ENCODE measurements around the gene TRANK1. TPM values are rescaled to one million over a fixed set of nuclear protein-coding genes. Genes with fewer than 3 reads are reported as not detected.

TRANK1 gene
- total and polyA plus RNA-seq, 11 donors, result 2.2 to 27.9 (median 4.0) TPM

DNA sequence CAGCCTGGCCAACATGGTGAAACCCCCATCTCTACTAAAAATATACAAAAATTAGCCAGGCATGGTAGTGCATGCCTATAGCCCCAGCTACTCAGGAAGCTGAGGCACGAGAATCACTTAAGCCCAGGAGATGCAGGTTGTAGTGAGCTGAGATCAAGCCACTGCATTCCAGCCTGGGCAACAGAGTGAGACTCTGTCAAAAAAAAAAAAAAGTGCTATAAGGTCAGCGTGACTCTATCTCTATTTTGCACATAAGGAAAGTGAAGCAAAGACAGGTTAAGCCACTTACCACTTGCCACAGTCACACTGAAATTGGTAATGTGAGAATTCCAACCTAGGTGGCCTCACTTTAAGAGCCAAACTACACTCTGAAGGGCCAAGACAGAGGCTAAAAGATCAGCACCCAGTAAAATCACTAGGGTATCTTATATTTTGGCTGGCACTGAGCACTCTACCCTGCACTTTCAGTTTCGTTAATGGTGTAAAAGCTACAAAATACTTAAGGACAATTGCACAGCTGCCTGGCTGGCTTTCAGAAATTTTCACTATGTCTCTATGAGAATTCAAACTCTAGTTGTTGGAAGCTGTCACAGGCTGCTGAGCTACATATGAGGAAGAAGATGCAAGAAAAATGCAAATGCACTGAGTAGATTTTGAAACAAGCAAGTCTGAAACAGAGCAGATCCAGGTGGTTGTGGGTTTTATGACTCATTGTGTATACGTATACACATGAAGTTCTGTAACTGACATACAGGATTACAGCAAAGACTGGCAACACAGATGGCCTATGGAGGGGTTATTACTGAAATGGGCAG is 32.7 kb downstream of the TRANK1 start:
- intact Hi-C loops (cut with DNase I), result no loop called here
- Histone ChIP-seq H3K4me3 (peak overlapping the region in 1 of 12 donors; percentile 30), H3K9me3 (no peaks in the 10 kb centered on the region), H3K4me1 (peaks cover 0 to 44% (median 5%) of the 10 kb centered on the region in 12 donors), H3K27me3 (no peaks in the 10 kb centered on the region), H3K36me3 (no peaks in the 10 kb centered on the region), H3K27ac (peak overlapping the region in 2 of 12 donors; percentile 21 to 88)
- DNase-seq (no peak), ATAC-seq (peak in 2 of 4 donors; percentile 31 to 48)
- TF ChIP-seq, protein P1, sequence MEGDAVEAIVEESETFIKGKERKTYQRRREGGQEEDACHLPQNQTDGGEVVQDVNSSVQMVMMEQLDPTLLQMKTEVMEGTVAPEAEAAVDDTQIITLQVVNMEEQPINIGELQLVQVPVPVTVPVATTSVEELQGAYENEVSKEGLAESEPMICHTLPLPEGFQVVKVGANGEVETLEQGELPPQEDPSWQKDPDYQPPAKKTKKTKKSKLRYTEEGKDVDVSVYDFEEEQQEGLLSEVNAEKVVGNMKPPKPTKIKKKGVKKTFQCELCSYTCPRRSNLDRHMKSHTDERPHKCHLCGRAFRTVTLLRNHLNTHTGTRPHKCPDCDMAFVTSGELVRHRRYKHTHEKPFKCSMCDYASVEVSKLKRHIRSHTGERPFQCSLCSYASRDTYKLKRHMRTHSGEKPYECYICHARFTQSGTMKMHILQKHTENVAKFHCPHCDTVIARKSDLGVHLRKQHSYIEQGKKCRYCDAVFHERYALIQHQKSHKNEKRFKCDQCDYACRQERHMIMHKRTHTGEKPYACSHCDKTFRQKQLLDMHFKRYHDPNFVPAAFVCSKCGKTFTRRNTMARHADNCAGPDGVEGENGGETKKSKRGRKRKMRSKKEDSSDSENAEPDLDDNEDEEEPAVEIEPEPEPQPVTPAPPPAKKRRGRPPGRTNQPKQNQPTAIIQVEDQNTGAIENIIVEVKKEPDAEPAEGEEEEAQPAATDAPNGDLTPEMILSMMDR (IDR thresholded peaks at IDR 0.05), result no peak
- TF ChIP-seq POLR2A (IDR thresholded peaks at IDR 0.05), result no peak
- WGBS, 4 donors, result 64 to 69% (median 68%) methylated on average over 4 of the region's 4 CpGs

DNA sequence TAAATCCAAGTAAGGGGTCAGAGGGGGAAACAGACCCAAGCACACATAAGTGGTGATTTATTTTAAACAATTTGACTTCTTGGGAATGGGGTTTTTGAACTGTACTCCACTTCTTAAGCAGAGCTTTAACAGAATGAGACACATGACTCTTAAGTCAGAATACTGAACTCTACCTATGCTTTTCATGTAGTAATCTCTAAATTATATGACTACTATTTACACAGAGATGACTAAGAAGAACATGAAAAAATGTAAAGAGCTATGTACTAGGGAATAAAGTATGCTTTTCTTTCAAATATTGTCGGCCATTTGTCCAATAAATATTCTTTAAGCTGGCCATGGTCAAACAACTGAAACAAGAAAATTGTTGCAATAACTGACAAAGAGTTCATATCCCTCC is 35.2 kb downstream of the TRANK1 start:
- H3K36me3 ChIP-seq, result no peaks in the 10 kb centered on the region
- peak overlapping the region in 1 of 12 donors; percentile 95 for H3K27ac ChIP-seq
- WGBS, 4 donors, result 96 to 98% (median 98%) methylated on average over 1 of the region's 1 CpG
- intact Hi-C loops (cut with DNase I), result loop anchor here in 8 of 10 donors (2.0 to 10.0 kb wide), 5 partner anchors 33 to 305 kb away; no protein-coding TSS in a partner anchor
- H3K4me1 ChIP-seq, result peaks cover 0 to 66% (median 8%) of the 10 kb centered on the region in 12 donors
- DNase-seq (no peak), ATAC-seq (no peak)
- H3K4me3 ChIP-seq, result no peak overlapping the region
- no peak for TF ChIP-seq POLR2A (IDR thresholded peaks at IDR 0.05)
- TF ChIP-seq, protein P1 (IDR thresholded peaks at IDR 0.05), result no peak
- no peaks in the 10 kb centered on the region for H3K9me3 ChIP-seq
- H3K27me3 ChIP-seq, result no peaks in the 10 kb centered on the region

DNA sequence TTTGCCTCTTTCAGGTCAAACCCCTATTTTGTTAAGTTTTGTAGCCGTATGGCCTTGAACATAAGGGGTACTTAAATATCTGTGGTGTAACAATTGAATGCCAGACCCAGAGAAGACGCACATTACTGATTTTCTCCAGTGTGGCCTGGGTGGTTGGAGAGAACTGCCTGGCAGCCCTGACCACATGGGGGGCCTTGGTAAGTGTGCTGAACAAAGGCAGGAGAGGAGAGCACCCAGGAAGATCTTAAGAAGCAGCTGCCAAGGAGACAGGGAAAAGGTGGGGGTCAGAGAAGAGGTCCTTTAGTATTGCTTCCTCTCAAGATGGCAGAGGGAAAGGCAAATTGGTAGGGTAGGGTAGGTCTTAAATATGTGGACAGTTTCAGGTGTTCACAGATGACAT is 35.7 kb downstream of the TRANK1 start:
- WGBS, 4 donors, result 93 to 100% (median 97%) methylated on average over 2 of the region's 2 CpGs
- Histone ChIP-seq H3K9me3 (no peaks in the 10 kb centered on the region), H3K36me3 (no peaks in the 10 kb centered on the region), H3K4me1 (peaks cover 0 to 66% (median 8%) of the 10 kb centered on the region in 12 donors), H3K27me3 (no peaks in the 10 kb centered on the region), H3K27ac (peak overlapping the region in 3 of 12 donors; percentile 66 to 95 (median 69)), H3K4me3 (no peak overlapping the region)
- intact Hi-C loops (cut with DNase I), result loop anchor here in 8 of 10 donors (2.0 to 10.0 kb wide), 5 partner anchors 33 to 306 kb away; no protein-coding TSS in a partner anchor
- no peak for TF ChIP-seq POLR2A (IDR thresholded peaks at IDR 0.05)
- TF ChIP-seq, protein P1 (IDR thresholded peaks at IDR 0.05), result no peak
- ATAC-seq, result no peak
- no peak for DNase-seq

DNA sequence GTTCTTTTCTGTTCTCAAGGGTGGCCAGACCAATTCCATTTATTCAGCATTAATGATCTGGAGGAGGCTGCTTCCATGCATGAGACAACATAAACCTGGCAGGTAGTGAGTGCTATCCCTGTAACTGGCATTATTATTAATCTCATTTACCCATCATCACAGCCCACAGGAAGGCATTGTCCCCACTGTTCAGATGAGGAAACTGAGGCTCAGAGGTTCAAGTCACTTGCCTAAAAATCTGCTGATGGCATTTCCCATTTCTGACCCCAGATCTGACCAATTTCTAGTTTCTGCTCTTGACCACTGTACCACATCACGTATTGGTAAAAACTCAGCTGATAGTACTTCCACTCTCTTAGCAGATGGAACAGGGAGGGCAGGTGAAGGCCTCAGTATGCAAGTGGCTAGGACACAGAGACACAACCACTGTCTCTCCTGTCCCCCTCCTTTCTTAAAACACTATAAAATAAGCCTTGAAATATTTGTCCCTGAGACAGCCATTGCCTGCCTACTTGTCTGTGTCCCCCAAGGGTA is 36.1 kb downstream of the TRANK1 start:
- DNase-seq (no peak), ATAC-seq (no peak)
- H3K36me3 ChIP-seq, result no peaks in the 10 kb centered on the region
- intact Hi-C loops (cut with DNase I), result loop anchor here in 8 of 10 donors (2.0 to 10.0 kb wide), 5 partner anchors 34 to 306 kb away; no protein-coding TSS in a partner anchor
- H3K9me3 ChIP-seq, result no peaks in the 10 kb centered on the region
- WGBS, 4 donors, result 80 to 95% (median 85%) methylated on average over 1 of the region's 1 CpG
- TF ChIP-seq, protein P1 (IDR thresholded peaks at IDR 0.05), result no peak
- no peak for TF ChIP-seq POLR2A (IDR thresholded peaks at IDR 0.05)
- H3K27me3 ChIP-seq, result no peaks in the 10 kb centered on the region
- H3K4me1 ChIP-seq, result peaks cover 0 to 66% (median 8%) of the 10 kb centered on the region in 12 donors
- peak overlapping the region; percentile 12 to 74 (median 57) for H3K4me3 ChIP-seq
- peak overlapping the region; percentile 0 to 95 (median 72) for H3K27ac ChIP-seq

All from heart left ventricle (tissue), 16 donors.